ENCODE measurements around the gene ZBTB48.

Gene ZBTB48

GRCh38 chr1:6601923-6602668 lies 22.3 kb downstream of the ZBTB48 start:
- Histone ChIP-seq H3K4me3 (peak overlapping the region; percentile 70 to 98 (median 88)), H3K27ac (peak overlapping the region; percentile 86 to 99 (median 98))

DNA sequence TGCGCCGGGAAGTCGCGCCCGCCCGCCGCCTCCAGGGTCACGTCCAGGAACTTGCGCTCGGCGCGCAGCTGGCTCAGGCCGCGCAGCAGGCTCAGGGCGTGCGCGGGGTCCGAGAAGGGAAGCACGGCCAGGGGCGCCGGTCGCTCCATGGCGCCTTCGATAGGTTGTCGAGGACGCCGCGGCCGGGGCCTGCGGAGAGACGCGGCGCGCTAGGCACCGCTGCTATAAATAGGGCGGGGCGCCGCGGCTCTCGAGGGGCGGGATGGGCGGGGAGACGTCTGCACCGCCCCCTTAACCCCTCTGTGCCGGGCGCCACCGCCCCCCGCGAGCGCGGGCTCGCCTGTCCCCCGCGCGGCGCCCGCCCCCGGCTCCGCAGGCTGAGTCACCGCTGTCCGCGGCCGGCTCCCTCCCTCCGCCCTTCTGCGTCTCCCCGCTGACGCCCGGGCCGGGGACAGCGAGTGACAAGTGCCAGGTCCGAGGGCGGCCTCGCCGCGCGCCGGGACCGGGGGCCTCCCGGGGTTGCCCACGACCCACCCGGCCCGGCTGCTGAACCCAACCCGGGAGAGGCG lies 23.0 kb downstream of the ZBTB48 start, which contains the start of gene KLHL21:
TSS of gene KLHL21 (minus strand) at position 201 of the 569 bp plus-strand sequence. CDS start at position 149, 52 bp downstream.
- Histone ChIP-seq H3K27ac (peak within 1 kb of the TSS; percentile 87 to 99 (median 98)), H3K4me3 (peak within 1 kb of the TSS; percentile 70 to 98 (median 88))

GRCh38 chr1:6603238-6603914 lies 23.6 kb downstream of the ZBTB48 start:
- Histone ChIP-seq H3K27ac (peak overlapping the region; percentile 87 to 99 (median 98)), H3K4me3 (peak overlapping the region; percentile 70 to 98 (median 88))

DNA sequence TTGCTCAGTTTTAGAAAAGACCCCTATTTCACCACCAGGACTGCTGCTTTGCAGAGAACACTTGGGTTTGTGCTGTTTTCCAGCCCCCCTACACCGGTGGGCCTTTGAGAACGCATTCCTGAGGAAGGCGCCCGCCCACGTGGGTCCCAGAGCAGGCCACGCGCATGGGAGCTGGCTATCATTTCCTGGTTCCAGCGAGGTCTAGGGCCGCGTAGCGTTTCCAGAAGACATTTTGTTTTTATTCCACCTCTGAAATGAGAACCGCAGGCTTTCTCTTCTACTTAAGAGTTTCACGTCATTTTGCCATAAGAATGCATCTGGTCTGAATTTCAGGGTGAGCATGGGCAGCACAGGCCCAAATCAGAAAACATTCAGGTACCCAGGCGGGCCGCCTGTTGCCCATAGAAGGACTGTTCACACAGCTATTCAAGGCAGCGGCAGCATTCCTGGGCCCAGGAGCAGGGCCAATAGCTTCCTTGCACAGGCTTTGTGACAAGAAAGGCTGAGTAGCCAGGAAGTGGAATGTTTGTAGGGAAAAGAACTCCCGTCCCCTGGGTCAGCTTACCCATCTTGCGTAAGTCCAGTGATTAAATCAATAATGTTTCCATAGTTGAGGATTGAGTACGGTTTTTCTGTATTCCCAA lies 24.2 kb downstream of the ZBTB48 start:
- peak overlapping the region; percentile 87 to 99 (median 98) for H3K27ac ChIP-seq
- H3K4me3 ChIP-seq, result peak overlapping the region; percentile 70 to 98 (median 88)

DNA sequence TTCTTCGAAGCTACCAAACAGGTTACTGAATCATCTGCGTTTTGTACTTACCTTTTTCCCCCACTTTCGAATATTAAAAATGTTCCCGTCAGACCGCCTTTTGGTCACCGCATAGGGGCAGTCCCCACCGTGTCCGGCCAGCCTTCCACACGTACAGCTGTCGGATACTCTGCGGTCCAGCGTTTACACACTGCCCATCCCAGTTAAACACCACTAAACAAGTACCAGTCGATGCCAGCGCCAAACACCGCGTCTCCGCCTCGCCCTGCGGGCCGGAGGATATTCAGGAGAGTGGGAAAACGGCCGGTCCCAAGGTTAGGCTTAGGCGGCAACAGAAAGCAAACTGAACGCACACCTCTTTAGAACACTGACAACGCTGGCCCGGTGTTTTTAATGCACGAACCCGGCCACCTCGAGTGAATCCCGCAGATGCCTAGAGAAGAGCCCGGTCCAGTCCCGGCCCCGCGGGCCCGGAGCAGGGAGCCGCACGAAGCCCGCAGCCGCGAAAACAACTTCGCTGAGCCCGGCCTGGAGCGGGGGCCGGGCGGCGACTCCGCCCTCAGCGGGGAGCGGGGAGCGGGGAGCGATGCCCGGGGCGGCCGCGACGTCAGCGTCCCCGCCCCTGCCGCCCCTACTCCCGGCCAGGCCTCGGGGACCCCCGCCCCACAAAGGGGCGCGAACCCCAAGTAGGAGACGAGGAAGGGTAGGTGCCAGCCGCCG lies 33.0 kb downstream of the ZBTB48 start:
- Histone ChIP-seq H3K27ac (peak overlapping the region; percentile 68 to 98 (median 93)), H3K4me3 (peak overlapping the region; percentile 63 to 100 (median 97))

DNA sequence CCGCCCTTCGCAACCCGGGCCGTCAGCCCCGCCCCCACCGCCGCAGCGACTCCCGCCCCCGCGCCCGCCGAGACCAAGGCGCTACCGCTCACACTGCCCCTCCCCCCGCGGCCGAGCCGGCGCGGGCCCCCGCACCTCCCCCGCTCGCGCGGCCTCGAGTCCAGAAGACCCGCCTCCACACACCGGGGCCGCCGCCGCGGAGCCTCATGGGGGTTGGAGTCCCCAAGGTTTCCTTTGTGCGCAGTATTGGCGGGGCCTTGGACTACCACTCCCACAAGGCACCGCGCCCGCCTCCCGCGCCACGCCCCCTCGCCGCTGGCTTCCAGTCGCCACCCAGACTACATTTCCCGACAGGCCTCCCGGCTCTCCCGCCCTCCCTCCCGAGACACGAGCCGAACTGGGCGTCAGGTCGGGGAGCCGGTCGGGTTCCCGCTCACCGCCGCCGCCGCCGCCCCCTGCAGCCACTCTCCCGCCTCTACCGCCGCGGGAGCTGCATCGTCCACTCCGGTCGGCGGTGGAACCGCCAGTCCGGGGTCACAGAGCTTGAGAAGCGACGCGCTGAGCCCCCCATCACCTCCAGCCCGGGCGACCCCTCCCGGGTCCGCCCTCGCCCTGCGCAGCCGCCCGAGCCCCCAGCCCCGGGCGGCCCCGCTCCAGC lies 33.7 kb downstream of the ZBTB48 start, which contains the start of gene PHF13:
TSS of gene PHF13 (plus strand) at position 371 of the 658 bp plus-strand sequence. CDS start 336 bp downstream, outside the sequence.
- Histone ChIP-seq H3K4me3 (peak within 1 kb of the TSS; percentile 63 to 100 (median 97)), H3K27ac (peak within 1 kb of the TSS; percentile 72 to 98 (median 94))

- H3K27ac ChIP-seq, result peak overlapping the region; percentile 72 to 98 (median 92)
- H3K4me3 ChIP-seq, result peak overlapping the region; percentile 63 to 100 (median 97)
Observed at GRCh38 chr1:6614019-6614928, 34.5 kb downstream of the ZBTB48 start.

DNA sequence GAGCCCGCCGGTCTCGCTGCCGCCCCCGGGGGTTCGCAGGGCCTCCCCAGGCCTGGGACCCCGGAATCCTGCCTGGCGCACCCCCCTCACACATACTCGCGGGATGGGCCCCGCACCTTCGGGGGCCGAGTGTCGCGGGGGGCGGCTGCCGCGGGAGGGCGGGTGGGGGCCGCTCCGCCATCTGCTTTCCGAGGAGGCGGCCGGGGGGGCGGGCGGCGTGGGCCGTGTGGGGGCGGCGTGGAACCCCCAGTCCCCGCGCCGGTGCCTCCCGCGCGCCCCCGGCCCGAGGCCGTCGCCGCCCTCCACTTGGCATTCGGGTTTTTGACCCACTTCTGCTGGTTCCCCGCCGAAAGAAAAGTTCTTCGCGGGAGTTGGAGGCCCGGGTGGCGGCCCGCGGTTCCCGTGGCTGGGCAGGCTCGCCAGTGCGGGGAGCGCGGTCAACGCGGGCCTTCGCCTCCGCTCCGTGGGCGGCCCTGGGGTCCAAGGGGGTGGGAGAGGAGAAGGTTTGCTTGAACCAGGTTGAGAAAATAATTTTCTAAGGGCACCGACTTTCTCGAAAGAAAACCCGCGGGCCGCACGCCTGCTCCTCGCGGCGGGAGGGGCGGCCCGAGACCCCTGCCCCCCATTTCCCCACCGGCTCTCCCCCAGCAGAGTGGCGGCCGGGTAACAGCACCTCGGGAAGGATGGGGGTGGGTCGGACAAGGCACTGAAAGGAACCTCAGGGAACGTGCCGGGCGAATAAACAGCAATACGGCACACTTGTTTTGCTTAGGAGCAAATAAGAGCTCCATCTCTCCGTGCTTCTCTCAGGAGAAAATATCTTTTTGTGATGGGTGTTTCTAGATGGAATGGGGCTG lies 35.4 kb downstream of the ZBTB48 start:
- peak overlapping the region; percentile 72 to 98 (median 92) for H3K27ac ChIP-seq
- peak overlapping the region; percentile 63 to 100 (median 97) for H3K4me3 ChIP-seq

- no peak overlapping the region for H3K27ac ChIP-seq
- H3K4me3 ChIP-seq, result no peak overlapping the region
Observed at GRCh38 chr1:6619045-6619444, 39.3 kb downstream of the ZBTB48 start.

- H3K4me3 ChIP-seq, result no peak overlapping the region
- no peak overlapping the region for H3K27ac ChIP-seq
Observed at GRCh38 chr1:6621429-6622391, 41.9 kb downstream of the ZBTB48 start.

- Histone ChIP-seq H3K27ac (no peak overlapping the region), H3K4me3 (no peak overlapping the region)
Observed at GRCh38 chr1:6622396-6623152, 42.8 kb downstream of the ZBTB48 start.

DNA sequence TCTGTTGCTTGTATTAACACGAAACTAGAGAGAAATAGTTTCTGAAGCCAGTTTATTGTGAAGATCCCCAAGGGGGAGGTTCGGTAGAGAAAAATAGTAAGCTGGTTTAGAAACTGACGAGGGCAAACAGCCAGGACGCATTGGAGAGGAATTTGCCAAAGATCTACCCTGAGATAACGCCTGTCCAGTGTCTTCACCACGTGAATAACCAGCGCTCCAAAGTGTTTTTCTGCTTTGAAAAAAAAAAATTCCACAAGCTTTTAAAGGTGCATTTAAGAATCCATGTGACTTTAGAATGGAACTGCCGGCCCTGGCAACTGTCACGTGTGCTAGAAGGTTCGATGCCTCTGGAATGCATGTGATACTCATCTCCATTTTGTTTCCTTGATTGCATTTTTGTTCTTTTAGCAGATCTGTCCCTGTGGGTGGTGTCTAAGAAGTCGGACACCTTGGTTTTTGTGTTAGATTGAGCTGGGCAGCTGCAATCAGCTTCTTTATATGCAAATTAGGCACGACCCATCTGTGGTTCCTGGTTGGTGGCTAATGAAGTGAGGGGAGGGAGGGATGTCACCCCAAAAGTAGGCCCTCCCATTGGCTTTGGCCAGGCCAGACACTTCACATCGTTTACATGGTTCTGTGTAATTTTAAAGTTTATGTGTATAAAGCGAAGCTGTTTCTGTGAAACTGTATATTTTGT lies 43.6 kb downstream of the ZBTB48 start:
- H3K4me3 ChIP-seq, result no peak overlapping the region
- H3K27ac ChIP-seq, result no peak overlapping the region

DNA sequence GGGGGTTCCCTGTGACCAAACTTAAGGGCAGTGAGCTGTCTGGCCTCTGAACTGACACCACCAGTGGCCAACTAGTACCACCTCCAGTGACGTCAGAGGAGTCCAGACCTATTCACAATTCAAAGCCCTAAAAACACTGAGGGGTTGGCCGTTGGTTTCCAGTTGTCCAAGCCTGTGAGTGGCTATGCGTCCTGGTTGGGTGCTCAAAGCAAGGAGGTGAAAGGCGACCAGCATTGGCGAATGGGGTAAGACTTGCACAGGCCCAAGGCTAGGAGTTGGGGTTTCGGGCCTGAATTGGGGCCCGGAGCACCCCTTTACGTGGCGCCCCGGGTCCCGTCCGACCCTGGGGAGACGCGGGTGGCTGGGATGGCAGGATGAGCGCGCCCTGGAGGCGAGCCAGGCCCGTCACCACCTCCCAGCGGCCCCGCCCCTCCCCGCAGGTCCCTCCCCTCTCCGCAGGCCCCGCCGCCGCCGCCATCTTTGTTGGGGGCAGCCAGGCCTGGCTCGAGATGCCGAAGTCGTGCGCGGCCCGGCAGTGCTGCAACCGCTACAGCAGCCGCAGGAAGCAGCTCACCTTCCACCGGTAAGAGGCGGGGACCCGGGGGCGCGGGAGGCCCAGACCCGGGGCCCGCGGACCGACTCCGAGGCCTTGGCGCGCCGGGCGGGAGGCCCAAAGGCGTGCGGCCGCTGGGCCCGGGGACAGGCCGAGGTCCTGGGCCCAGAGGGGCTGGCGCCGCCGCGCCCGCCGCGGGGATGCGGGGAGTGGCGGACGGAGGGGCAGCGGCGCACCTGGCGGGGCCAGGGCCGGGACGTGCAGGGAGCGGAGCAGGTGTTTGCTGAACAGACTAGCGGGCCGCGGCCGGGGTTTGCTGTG lies 45.2 kb downstream of the ZBTB48 start, which contains the start of gene THAP3:
TSS of gene THAP3 (plus strand) at position 159 of the 874 bp plus-strand sequence. CDS start at position 510, 351 bp downstream.
- Histone ChIP-seq H3K27ac (peak within 1 kb of the TSS; percentile 60 to 92 (median 82)), H3K4me3 (peak within 1 kb of the TSS; percentile 60 to 94 (median 79))
